GM12892 (cell line): ENCODE measurements around the gene DIAPH1.

Experiments
- DNase-seq: peaks from one replicate; pipeline ENCODE4 v3.0.0; 2011; ENCODE audit not compliant: insufficient read length
- FAIRE-seq: peaks from 2 replicates; lab custom pipeline; 2011; peaks lifted over from hg19 to GRCh38; lab: Jason Lieb, UNC
- POLR2A ChIP-seq: IDR thresholded peaks from 2 replicates; pipeline ENCODE4 v1.6.1; 2011; ENCODE audit warnings: low read depth, low read length, control low read depth
- POLR2AphosphoS5 ChIP-seq: IDR thresholded peaks from 2 replicates; pipeline ENCODE4 v1.6.1; 2011; ENCODE audit warnings: low read depth, low read length, control low read depth
- TAF1 ChIP-seq: IDR thresholded peaks from 2 replicates; pipeline ENCODE4 v1.6.1; 2011; ENCODE audit warnings: low read depth, mild to moderate bottlenecking, control low read depth, low read length, borderline replicate concordance

DIAPH1 gene

DNA sequence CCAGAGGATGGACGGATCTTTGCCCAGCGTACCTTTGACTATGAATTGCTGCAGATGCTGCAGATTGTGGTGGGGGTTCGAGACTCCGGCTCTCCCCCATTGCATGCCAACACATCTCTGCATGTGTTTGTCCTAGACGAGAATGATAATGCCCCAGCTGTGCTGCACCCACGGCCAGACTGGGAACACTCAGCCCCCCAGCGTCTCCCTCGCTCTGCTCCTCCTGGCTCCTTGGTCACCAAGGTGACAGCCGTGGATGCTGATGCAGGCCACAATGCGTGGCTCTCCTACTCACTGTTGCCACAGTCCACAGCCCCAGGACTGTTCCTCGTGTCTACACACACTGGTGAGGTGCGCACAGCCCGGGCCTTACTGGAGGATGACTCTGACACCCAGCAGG lies 128.0 kb downstream of the DIAPH1 start:
- no peak for DNase-seq
- no peak for FAIRE-seq
- TF ChIP-seq POLR2A (no peak), POLR2AphosphoS5 (no peak), TAF1 (no peak)

GRCh38 chr5:141490271-141490670 lies 128.5 kb downstream of the DIAPH1 start:
- no peak for TF ChIP-seq POLR2AphosphoS5
- no peak for TF ChIP-seq TAF1
- TF ChIP-seq POLR2A = no peak
- FAIRE-seq = no peak
- no peak for DNase-seq

- no peak for TF ChIP-seq TAF1
- no peak for TF ChIP-seq POLR2AphosphoS5
- no peak for TF ChIP-seq POLR2A
- DNase-seq (no peak), FAIRE-seq (no peak)
These were observed 129.0 kb downstream of the DIAPH1 start for GRCh38 chr5:141489841-141490240.

DNA sequence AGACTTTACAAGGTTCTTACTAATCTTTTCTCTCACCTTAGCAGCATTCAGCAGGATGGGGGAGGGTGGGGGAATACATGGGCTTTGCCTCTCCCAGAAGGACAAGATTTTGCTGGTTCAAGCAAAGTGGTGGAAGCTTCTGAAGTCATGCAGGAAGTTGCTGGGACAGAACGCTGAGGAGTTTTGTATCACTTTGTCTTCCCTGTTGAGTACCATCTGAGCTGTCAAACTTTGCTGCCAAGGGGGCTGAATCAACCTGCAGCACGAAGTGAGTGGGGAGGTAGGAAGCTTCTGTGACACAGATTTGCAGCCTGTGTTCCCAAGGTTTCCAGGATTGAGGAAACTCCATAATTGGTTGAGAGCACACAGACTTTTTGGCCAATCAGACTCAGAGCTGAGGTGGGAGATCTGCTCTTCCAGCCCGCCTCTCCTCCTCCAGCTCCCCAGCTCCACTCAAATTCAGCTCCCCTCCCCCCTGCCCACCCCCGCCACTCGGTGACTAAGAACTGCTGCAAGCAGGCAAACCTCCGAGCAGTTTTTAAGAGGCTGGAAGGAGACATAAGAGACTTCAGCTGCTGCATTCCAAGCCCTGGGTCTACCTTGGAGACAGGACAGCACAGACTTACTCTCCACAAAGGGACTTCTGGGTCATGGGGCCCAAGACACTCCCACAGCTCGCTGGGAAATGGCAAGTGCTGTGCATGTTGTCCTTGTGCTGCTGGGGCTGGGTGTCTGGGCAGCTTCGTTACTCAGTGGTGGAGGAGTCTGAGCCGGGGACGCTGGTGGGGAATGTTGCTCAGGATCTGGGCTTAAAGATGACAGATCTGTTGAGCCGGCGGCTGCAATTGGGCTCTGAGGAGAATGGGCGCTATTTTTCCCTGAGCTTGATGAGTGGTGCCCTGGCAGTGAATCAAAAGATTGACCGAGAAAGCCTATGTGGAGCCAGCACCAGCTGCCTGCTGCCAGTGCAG lies 129.9 kb downstream of the DIAPH1 start, which contains the start of gene PCDHGC5:
Gene PCDHGC5 (plus strand): TSS at position 491 of the 971 bp plus-strand sequence. CDS start 160 bp downstream, at position 651.
- DNase-seq (no peak), FAIRE-seq (no peak)
- TF ChIP-seq TAF1 (no peak), POLR2A (no peak), POLR2AphosphoS5 (no peak)

- TF ChIP-seq TAF1 = no peak
- TF ChIP-seq POLR2A = no peak
- DNase-seq (no peak), FAIRE-seq (no peak)
These were observed 131.7 kb downstream of the DIAPH1 start for GRCh38 chr5:141487131-141487530.

GRCh38 chr5:141486091-141486490 lies 132.7 kb downstream of the DIAPH1 start:
- FAIRE-seq (no peak), DNase-seq (no peak)
- no peak for TF ChIP-seq POLR2A

DNA sequence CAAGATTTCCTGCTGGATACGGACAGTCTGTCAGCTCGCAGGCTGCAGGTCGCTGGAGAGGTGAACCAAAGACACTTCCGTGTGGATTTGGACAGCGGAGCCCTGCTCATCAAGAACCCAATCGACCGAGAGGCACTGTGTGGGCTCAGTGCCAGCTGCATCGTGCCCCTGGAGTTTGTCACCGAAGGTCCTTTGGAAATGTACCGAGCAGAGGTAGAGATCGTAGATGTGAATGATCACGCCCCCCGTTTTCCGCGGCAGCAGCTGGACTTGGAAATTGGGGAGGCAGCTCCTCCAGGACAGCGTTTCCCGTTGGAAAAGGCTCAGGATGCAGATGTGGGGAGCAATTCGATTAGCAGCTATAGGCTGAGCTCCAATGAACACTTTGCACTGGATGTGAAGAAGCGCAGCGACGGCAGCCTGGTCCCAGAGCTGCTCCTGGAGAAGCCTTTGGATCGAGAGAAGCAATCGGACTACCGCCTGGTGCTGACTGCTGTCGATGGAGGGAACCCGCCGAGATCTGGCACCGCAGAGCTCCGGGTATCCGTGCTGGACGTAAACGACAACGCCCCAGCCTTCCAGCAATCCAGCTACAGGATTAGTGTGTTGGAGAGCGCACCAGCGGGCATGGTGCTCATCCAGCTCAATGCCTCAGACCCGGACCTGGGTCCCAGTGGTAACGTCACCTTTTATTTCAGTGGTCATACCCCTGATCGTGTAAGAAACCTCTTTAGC lies 133.3 kb downstream of the DIAPH1 start:
- TF ChIP-seq POLR2A = no peak
- TF ChIP-seq POLR2AphosphoS5 = no peak
- no peak for TF ChIP-seq TAF1
- DNase-seq (no peak), FAIRE-seq (no peak)

- TF ChIP-seq TAF1 (no peak), POLR2AphosphoS5 (no peak), POLR2A (no peak)
- FAIRE-seq (no peak), DNase-seq (no peak)
These were observed 134.0 kb downstream of the DIAPH1 start, which contains the start of gene PCDHGC4 for GRCh38 chr5:141484641-141485311. TSS of gene PCDHGC4 (plus strand) at chr5:141485030. CDS start at chr5:141485174, 144 bp downstream.

- DNase-seq = no peak
- no peak for FAIRE-seq
- no peak for TF ChIP-seq TAF1
- TF ChIP-seq POLR2A = no peak
- TF ChIP-seq POLR2AphosphoS5 = no peak
These were observed 134.5 kb downstream of the DIAPH1 start for GRCh38 chr5:141484310-141484640.

- TF ChIP-seq POLR2A = no peak
- no peak for TF ChIP-seq POLR2AphosphoS5
- TF ChIP-seq TAF1 = no peak
- no peak for FAIRE-seq
These were observed 134.9 kb downstream of the DIAPH1 start for GRCh38 chr5:141483902-141484301.

DNA sequence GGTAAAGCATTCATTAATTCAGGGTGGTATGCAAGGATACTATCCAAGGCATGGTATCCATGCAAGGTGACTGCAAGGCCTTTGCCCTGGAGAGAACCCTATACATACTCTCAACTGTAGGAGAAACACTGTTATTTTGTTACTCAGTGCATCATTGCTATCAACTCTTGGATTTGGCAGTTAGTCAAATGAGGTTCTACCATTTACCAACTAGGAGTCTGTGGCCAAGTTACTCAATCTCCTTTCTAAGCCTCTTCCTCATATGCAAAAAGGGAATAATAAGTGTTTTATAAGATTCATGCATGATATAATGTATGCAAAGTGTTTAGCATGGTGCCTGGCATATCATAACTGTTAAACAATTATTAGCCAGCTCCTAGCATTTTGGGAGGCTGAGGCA lies 139.0 kb downstream of the DIAPH1 start:
- FAIRE-seq = no peak
- TF ChIP-seq POLR2A (no peak), TAF1 (no peak), POLR2AphosphoS5 (no peak)

More at GRCh38 chr5:141483902-141484301, 134.9 kb downstream of the DIAPH1 start:
- DNase-seq = no peak

More for the DNA sequence above, 139.0 kb downstream of the DIAPH1 start:
- no peak for DNase-seq
